GM12872 (cell line): ENCODE data around the gene ADGRF5.

Experiments used
- CTCF ChIP-seq: IDR thresholded peaks from 3 replicates; pipeline ENCODE4 v1.5.1; 2011; ENCODE audit warnings: low read depth, mild to moderate bottlenecking, low read length, moderate library complexity; ENCODE audit not compliant: insufficient read depth

The ADGRF5 gene

GRCh38 chr6:46947497-46947896 lies 25.8 kb upstream of the ADGRF5 start:
- TF ChIP-seq CTCF = no peak

GRCh38 chr6:46940433-46941226 lies 18.9 kb upstream of the ADGRF5 start:
- TF ChIP-seq CTCF = no peak

- no peak for TF ChIP-seq CTCF
These were observed 15.9 kb upstream of the ADGRF5 start for GRCh38 chr6:46937642-46938041.

GRCh38 chr6:46935687-46936086 lies 13.9 kb upstream of the ADGRF5 start:
- no peak for TF ChIP-seq CTCF

- no peak for TF ChIP-seq CTCF
These were observed 12.0 kb upstream of the ADGRF5 start for GRCh38 chr6:46933751-46934150.

- TF ChIP-seq CTCF = no peak
These were observed 11.0 kb upstream of the ADGRF5 start for GRCh38 chr6:46932526-46933319.

GRCh38 chr6:46931416-46931815 lies 9.7 kb upstream of the ADGRF5 start:
- no peak for TF ChIP-seq CTCF
